PFSK-1 (cell line): ENCODE data around the gene SLC1A5.

ENCODE experiments used
- FOXP2 ChIP-seq: optimal IDR thresholded peaks from 2 replicates; pipeline ENCODE3; 2011; ENCODE audit warnings: borderline replicate concordance, control low read depth, inconsistent platforms; ENCODE audit not compliant: insufficient read depth; ENCODE audit errors: extremely low read length, extremely low read depth
- POLR2AphosphoS5 ChIP-seq: IDR thresholded peaks from 2 replicates; pipeline ENCODE4 v1.6.1; 2012; ENCODE audit warnings: low read depth, mild to moderate bottlenecking, control low read depth, low read length, moderate library complexity
- REST ChIP-seq, 2 experiments: IDR thresholded peaks; 2 replicates each; pipeline versions ENCODE4 v1.6.1 to v1.8.0; 2011 to 2012; ENCODE audit warnings: low read depth in 2 of 2, low read length in 2 of 2, control low read depth in 1 of 2, inconsistent platforms in 1 of 2, mild to moderate bottlenecking in 1 of 2, moderate library complexity in 1 of 2; ENCODE audit not compliant: insufficient read depth in 1 of 2
- SIN3A ChIP-seq: IDR thresholded peaks from 2 replicates; pipeline ENCODE4 v1.6.1; 2012; ENCODE audit warnings: mild to moderate bottlenecking, low read length, moderate library complexity, borderline replicate concordance; ENCODE audit not compliant: insufficient read depth
- TAF1 ChIP-seq: IDR thresholded peaks from 2 replicates; pipeline ENCODE4 v1.6.1; 2012; ENCODE audit warnings: low read length, control low read depth, borderline replicate concordance; ENCODE audit not compliant: insufficient read depth

Gene SLC1A5

GRCh38 chr19:46736531-46737297 lies 51.7 kb downstream of the SLC1A5 start:
- no peak for TF ChIP-seq POLR2AphosphoS5
- TF ChIP-seq SIN3A = no peak
- no peak for TF ChIP-seq FOXP2
- TF ChIP-seq TAF1 = no peak
- no peak for TF ChIP-seq REST (IDR thresholded peaks at IDR 0.05; ENCODE audit: insufficient read depth in 1 of 2, low read depth in 2 of 2, low read length in 2 of 2)

GRCh38 chr19:46733690-46734292 lies 54.6 kb downstream of the SLC1A5 start:
- TF ChIP-seq TAF1 (no peak), FOXP2 (no peak)

DNA sequence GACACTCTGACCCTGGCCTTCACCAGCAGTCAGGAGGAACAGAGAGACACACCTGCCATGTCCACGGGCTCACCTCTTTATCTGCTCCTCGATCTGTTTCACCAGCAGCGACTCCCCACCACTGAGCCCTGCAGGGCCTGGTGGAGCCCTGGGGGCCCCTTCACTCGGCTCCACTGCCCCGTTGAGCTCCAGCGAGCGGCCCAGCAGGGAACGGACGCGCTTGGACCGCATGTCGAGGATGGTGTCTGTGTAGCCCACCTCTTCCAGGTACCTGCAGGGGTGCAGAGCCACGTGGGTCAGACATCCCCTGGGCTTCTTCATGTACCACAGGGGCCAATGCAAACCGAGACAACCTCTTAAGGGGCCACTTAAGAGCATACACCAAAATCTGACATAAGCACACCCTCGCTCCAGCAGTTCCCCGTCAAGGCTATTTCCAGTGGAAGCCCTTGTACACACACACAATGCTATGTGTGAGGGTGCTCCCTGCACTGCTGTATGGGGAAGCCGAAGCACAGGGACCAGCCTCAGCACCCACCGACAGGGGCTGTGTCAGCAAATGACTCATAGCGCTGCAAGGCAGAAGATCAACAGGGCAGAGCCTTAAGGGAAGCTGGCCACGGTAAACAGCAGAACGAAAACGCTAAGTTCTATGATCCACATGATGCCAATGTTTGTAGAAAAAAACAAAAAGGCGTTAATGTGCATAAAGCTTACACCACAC lies 55.3 kb downstream of the SLC1A5 start:
- TF ChIP-seq REST (IDR thresholded peaks at IDR 0.05; ENCODE audit: insufficient read depth in 1 of 2, low read depth in 2 of 2, low read length in 2 of 2) (no peak), POLR2AphosphoS5 (no peak), FOXP2 (no peak), TAF1 (no peak), SIN3A (no peak)

- TF ChIP-seq FOXP2 = no peak
- TF ChIP-seq REST (IDR thresholded peaks at IDR 0.05; ENCODE audit: insufficient read depth in 1 of 2, low read depth in 2 of 2, low read length in 2 of 2) = no peak
Measured at GRCh38 chr19:46732172-46732938, 56.0 kb downstream of the SLC1A5 start.

GRCh38 chr19:46731584-46731983 lies 56.8 kb downstream of the SLC1A5 start:
- TF ChIP-seq POLR2AphosphoS5 = no peak
- no peak for TF ChIP-seq REST (IDR thresholded peaks at IDR 0.05; ENCODE audit: insufficient read depth in 1 of 2, low read depth in 2 of 2, low read length in 2 of 2)
- no peak for TF ChIP-seq SIN3A
- no peak for TF ChIP-seq TAF1
- no peak for TF ChIP-seq FOXP2
